ENCODE results near the gene LRRIQ1.
"Not testable (repeated sequence)": the region's sequence is repeated elsewhere in the genome, so short reads cannot be mapped to it uniquely, and the experiment has no call there.

LRRIQ1 gene, protein sequence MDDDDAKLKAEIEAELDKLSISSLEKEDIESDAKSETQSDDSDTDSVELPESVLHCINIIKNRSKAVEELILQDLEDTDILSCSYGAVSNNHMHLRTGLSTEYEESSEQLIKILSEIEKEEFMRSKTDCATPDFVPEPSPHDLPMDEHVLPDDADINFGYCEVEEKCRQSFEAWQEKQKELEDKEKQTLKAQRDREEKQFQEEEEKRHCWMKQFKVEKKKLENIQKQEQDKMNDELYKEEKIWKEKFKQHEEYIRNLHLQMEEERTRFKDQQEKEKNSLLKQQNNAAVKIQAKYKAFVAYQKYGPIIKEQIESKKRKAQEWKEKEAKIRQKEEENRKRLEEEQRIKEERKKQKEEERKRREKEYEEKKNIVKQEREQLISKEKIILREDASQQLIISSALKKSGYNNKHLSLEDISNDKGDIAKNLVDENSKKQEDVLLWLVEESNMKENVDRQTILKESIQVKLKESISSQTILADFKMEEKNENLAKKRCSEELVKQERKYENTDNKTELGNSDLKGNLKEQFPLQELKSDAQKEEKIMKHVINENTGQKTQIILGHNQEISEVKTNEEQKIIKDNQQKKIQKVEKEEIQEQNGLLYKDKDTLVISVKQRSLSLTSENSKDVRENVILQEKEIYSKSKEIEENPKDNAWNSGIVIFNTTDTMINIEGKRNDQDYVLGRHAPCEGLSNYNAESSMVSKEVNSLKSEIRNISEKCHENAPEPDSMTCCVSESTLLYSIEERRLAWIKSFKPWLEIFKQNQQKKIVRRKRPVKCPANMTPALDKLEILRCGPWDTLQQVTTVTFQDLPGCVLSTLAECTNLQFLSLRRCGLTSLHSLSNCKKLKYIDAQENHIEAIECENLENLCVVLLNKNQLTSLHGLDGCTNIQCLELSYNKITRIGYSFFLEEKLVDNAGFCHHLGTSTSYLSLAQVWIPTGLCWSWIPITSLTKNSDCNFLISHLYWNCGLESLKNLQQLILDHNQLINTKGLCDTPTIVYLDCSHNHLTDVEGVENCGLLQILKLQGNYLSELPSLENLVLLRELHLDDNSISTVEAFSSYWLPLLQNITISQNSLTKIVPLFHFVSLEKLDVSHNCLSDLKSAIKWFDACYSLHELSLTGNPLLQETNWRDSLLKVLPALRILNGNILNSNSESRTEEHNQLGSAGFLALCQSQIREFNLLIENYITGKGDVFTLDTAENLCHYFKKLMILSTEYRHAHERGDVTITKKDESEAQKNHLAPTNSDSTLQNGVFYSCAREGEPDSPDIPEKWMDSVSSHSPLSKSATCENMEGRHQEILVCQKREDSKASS (N-terminal part only)

DNA sequence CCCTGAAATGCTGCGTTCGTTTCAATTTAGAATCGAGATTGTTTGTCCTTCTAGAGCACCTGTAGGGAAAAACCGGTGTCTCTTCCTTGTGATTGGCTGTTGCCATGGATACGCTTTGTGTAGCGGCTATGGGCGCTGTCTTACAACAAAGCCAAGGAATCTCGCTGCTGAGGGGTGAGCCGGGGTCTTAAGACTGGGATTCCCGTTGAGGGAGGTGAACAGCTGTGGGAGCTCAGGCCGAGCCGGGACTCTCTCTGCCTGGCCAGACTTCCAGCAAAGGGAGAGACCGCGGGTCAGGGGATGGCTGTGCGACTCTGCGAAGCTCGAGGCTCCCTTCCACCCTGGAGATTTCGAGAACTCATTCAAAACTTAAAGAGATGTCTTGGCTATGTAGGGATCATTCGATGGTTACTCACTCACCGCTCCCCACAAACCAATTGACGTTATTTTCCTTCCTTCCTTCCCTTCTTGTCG is at the start of gene LRRIQ1, which contains the start of gene TSPAN19:
TSS of gene LRRIQ1 (plus strand) at position 118 of the 474 bp plus-strand sequence. CDS start 1,826 bp downstream, outside the sequence.
TSS of gene TSPAN19 (minus strand) at position 44 of the 474 bp plus-strand sequence. CDS start 6,331 bp downstream, outside the sequence.
- Histone ChIP-seq H3K36me3 (ENCODE audit: control insufficient read depth, insufficient read depth, low read length) (no peaks in the 10 kb centered on the region), H3K27ac (ENCODE audit: low read depth, low read length) (no peak within 1 kb of the TSS), H3K4me1 (ENCODE audit: control insufficient read depth, insufficient read depth, low read length) (no peaks in the 10 kb centered on the region), H3K9me3 (ENCODE audit: control insufficient read depth, insufficient read depth, low read depth, low read length) (no peaks in the 10 kb centered on the region), H3K4me3 (ENCODE audit: low read depth, low read length) (peak within 1 kb of the TSS; percentile 70), H3K9ac (ENCODE audit: low read length) (peak within 1 kb of the TSS; percentile 41), H3K27me3 (ENCODE audit: control insufficient read depth, insufficient read depth, low read length) (no peaks in the 10 kb centered on the region)

DNA sequence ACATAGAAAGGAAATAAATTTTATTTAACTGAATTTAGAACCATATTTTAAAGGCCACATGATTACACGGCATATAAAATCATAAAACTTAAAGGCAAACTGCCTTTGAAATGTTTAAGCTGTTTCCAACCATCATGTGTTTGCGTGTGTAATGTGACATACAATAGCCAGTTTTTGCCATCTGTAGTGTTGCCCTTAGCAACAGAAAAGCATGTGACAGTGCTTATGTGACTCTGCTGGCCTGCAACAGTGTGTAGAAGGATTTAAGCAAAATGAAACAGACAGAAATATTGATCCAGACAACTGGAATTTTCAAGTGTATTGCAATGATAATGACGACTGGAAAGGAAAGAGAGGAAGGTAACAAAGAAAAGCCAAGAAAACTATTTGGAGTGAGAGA is 49.6 kb upstream of the LRRIQ1 start:
- no peak overlapping the region for H3K27ac ChIP-seq (ENCODE audit: low read depth, low read length)
- no peak overlapping the region for H3K9ac ChIP-seq (ENCODE audit: low read length)
- H3K36me3 ChIP-seq (ENCODE audit: control insufficient read depth, insufficient read depth, low read length) = no peaks in the 10 kb centered on the region
- H3K4me3 ChIP-seq (ENCODE audit: low read depth, low read length) = no peak overlapping the region
- no peaks in the 10 kb centered on the region for H3K27me3 ChIP-seq (ENCODE audit: control insufficient read depth, insufficient read depth, low read length)
- H3K4me1 ChIP-seq (ENCODE audit: control insufficient read depth, insufficient read depth, low read length) = peaks cover 9% of the 10 kb centered on the region
- H3K9me3 ChIP-seq (ENCODE audit: control insufficient read depth, insufficient read depth, low read depth, low read length) = no peaks in the 10 kb centered on the region

DNA sequence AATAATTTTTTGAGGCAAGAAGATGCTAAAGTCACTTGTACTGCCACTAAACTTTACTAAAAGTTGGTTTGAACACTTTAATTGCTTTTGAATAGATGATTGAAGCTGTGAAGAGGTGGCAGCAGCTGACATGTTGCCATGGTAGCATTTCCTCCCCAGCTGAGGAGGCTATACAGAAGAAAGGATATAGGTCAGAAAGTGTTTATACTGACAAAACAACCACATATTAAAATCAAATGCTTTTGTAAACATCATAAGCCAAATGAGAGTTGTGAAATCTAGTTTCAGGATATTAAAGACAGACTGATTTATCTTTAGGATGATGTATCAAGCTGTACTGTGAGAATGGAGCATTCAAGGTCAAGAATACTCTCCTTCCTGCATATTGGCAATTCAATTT is 41.7 kb upstream of the LRRIQ1 start:
- Histone ChIP-seq H3K36me3 (ENCODE audit: control insufficient read depth, insufficient read depth, low read length) (no peaks in the 10 kb centered on the region), H3K27me3 (ENCODE audit: control insufficient read depth, insufficient read depth, low read length) (no peaks in the 10 kb centered on the region), H3K4me3 (ENCODE audit: low read depth, low read length) (no peak overlapping the region), H3K4me1 (ENCODE audit: control insufficient read depth, insufficient read depth, low read length) (peaks cover 9% of the 10 kb centered on the region; the same call in 1 of the 2 replicates), H3K9me3 (ENCODE audit: control insufficient read depth, insufficient read depth, low read depth, low read length) (no peaks in the 10 kb centered on the region), H3K9ac (ENCODE audit: low read length) (no peak overlapping the region), H3K27ac (ENCODE audit: low read depth, low read length) (no peak overlapping the region)

DNA sequence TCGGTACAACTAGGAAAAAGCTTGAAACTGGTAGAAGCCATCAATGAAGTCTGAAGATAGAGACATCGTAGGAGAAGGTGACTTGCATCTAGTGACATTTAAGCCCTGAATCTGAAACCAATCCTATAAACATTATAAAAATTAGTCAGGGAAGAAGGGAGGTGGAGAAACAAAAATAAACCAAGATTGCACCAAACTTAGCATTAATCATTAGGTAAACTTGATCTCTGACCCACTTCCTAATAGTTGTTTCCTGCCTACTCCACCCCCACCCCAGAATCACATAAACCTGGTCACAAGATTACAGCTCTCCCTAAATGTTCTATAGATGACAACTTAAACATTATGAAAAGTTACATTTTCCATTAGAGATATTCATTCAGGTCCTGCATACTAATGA is 40.5 kb upstream of the LRRIQ1 start:
- Histone ChIP-seq H3K27me3 (ENCODE audit: control insufficient read depth, insufficient read depth, low read length) (no peaks in the 10 kb centered on the region), H3K9me3 (ENCODE audit: control insufficient read depth, insufficient read depth, low read depth, low read length) (no peaks in the 10 kb centered on the region), H3K27ac (ENCODE audit: low read depth, low read length) (no peak overlapping the region), H3K36me3 (ENCODE audit: control insufficient read depth, insufficient read depth, low read length) (no peaks in the 10 kb centered on the region), H3K4me1 (ENCODE audit: control insufficient read depth, insufficient read depth, low read length) (peaks cover 9% of the 10 kb centered on the region; the same call in 1 of the 2 replicates), H3K4me3 (ENCODE audit: low read depth, low read length) (no peak overlapping the region), H3K9ac (ENCODE audit: low read length) (no peak overlapping the region)

DNA sequence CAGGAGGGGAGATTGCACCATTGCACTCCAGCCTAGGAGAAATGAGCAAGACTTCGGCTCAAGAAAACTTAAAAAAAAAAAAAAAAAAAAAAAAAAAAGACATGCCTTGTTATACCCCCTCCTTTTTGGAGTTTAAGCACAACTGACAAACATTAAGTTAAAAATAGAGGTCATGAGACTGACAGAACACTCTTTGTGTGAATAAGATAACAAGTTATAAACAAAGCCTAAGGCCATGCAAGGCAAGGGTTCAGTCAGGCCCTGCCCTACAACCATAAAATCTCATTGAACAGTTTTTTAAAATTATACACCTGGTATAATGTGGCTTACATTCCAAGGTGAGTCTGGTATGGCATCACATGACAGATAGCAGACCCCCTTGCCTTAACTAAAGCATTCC is 39.4 kb upstream of the LRRIQ1 start:
- no peak overlapping the region for H3K9ac ChIP-seq (ENCODE audit: low read length)
- no peaks in the 10 kb centered on the region for H3K9me3 ChIP-seq (ENCODE audit: control insufficient read depth, insufficient read depth, low read depth, low read length)
- no peaks in the 10 kb centered on the region for H3K36me3 ChIP-seq (ENCODE audit: control insufficient read depth, insufficient read depth, low read length)
- peaks cover 9% of the 10 kb centered on the region; the same call in 1 of the 2 replicates for H3K4me1 ChIP-seq (ENCODE audit: control insufficient read depth, insufficient read depth, low read length)
- H3K27ac ChIP-seq (ENCODE audit: low read depth, low read length) = no peak overlapping the region
- no peaks in the 10 kb centered on the region for H3K27me3 ChIP-seq (ENCODE audit: control insufficient read depth, insufficient read depth, low read length)
- no peak overlapping the region for H3K4me3 ChIP-seq (ENCODE audit: low read depth, low read length)

DNA sequence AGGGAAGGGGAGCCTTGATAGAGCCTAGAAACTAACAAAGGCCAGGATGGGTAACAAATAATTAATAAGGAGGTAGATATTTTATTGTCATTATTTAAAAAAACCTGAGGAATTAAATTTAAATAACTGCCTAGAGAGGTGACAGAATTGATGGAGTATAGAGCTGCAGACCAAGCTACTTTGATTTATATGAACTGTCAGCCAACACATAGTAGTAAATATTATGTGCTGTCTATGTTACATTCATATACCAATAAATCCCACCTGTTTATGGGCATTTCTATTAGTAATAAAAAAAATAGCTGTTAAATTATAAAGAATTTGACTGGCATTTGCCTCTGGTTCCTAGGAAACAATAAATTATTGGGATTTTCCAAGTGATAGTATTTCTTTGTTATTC is 37.8 kb upstream of the LRRIQ1 start:
- no peaks in the 10 kb centered on the region for H3K27me3 ChIP-seq (ENCODE audit: control insufficient read depth, insufficient read depth, low read length)
- H3K4me3 ChIP-seq (ENCODE audit: low read depth, low read length) = no peak overlapping the region
- no peak overlapping the region for H3K9ac ChIP-seq (ENCODE audit: low read length)
- peaks cover 9% of the 10 kb centered on the region; the same call in 1 of the 2 replicates for H3K4me1 ChIP-seq (ENCODE audit: control insufficient read depth, insufficient read depth, low read length)
- no peaks in the 10 kb centered on the region for H3K9me3 ChIP-seq (ENCODE audit: control insufficient read depth, insufficient read depth, low read depth, low read length)
- no peak overlapping the region for H3K27ac ChIP-seq (ENCODE audit: low read depth, low read length)
- no peaks in the 10 kb centered on the region for H3K36me3 ChIP-seq (ENCODE audit: control insufficient read depth, insufficient read depth, low read length)

DNA sequence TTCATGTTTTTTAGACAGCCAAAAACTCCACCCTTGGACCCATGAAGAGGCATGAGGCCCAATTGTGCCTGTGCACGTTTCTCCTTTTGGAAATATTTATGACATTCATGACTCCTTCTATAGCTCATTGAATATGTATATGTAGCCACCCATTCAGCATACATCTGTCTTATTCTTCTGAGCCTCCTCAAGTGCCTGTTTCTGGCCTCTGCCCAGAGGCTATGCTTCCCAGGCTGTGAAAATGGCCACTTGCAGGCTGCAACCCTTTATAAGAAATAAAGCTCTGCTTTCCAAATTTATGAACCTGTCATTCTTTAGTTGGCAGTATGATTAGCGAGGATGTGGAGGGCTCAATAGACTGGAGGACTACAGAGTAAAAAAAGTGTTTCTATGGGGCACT is 35.4 kb upstream of the LRRIQ1 start:
- no peak overlapping the region for H3K9ac ChIP-seq (ENCODE audit: low read length)
- H3K27ac ChIP-seq (ENCODE audit: low read depth, low read length) = no peak overlapping the region
- no peak overlapping the region for H3K4me3 ChIP-seq (ENCODE audit: low read depth, low read length)
- no peaks in the 10 kb centered on the region for H3K36me3 ChIP-seq (ENCODE audit: control insufficient read depth, insufficient read depth, low read length)
- H3K9me3 ChIP-seq (ENCODE audit: control insufficient read depth, insufficient read depth, low read depth, low read length) = peaks cover 6% of the 10 kb centered on the region; the same call in 1 of the 2 replicates
- H3K27me3 ChIP-seq (ENCODE audit: control insufficient read depth, insufficient read depth, low read length) = no peaks in the 10 kb centered on the region
- peaks cover 9% of the 10 kb centered on the region; the same call in 1 of the 2 replicates for H3K4me1 ChIP-seq (ENCODE audit: control insufficient read depth, insufficient read depth, low read length)

DNA sequence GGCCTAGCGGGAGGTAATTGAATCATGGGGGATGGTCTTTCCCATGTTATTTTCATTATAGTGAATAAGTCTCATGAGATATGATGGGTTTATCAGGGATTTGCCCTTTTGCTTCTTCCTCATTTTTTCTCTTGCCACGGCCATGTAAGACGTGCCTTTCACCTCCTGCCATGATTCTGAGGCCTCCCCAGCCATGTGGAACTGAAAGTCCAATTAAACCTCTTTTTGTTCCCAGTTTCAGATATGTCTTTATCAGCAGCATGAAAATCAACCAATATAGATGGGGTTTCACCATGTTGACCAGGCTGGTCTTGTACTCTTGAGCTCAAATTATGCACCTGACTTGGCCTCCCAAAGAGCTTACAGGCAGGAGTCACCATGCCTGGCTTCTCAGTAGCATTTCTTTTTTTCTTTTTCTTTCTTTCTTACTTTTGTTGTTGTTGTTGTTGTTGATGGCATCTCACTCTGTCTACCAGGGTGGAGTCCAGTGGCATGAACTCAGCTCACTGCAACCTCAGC is 33.3 kb upstream of the LRRIQ1 start:
- no peak overlapping the region for H3K9ac ChIP-seq (ENCODE audit: low read length)
- H3K4me3 ChIP-seq (ENCODE audit: low read depth, low read length) = no peak overlapping the region
- no peaks in the 10 kb centered on the region for H3K27me3 ChIP-seq (ENCODE audit: control insufficient read depth, insufficient read depth, low read length)
- no peaks in the 10 kb centered on the region for H3K36me3 ChIP-seq (ENCODE audit: control insufficient read depth, insufficient read depth, low read length)
- H3K4me1 ChIP-seq (ENCODE audit: control insufficient read depth, insufficient read depth, low read length) = peaks cover 6% of the 10 kb centered on the region; the same call in 1 of the 2 replicates
- H3K27ac ChIP-seq (ENCODE audit: low read depth, low read length) = no peak overlapping the region
- peaks cover 7% of the 10 kb centered on the region; the same call in 1 of the 2 replicates for H3K9me3 ChIP-seq (ENCODE audit: control insufficient read depth, insufficient read depth, low read depth, low read length)

DNA sequence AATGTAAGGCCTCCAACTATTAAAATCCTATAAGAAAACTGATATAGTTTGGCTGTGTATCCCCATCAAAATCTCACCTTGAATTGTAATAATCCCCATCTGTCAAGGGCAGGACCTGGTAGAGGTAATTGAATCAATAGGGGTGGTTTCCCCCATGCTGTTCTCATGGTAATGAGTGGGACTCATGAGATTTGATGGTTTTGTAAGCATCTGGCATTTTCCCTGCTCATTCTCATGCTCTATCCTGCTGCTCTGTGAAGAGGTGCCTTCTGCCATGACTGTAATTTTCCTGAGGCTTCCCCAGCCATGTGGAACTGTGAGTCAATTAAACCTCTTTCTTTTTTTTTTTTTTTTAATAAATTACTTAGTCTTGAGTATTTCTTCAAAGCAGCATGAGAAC is 31.9 kb upstream of the LRRIQ1 start:
- H3K9ac ChIP-seq (ENCODE audit: low read length) = no peak overlapping the region
- no peak overlapping the region for H3K27ac ChIP-seq (ENCODE audit: low read depth, low read length)
- H3K4me1 ChIP-seq (ENCODE audit: control insufficient read depth, insufficient read depth, low read length) = peaks cover 6% of the 10 kb centered on the region; the same call in 1 of the 2 replicates
- H3K4me3 ChIP-seq (ENCODE audit: low read depth, low read length) = no peak overlapping the region
- H3K9me3 ChIP-seq (ENCODE audit: control insufficient read depth, insufficient read depth, low read depth, low read length) = peaks cover 7% of the 10 kb centered on the region; the same call in 1 of the 2 replicates
- no peaks in the 10 kb centered on the region for H3K36me3 ChIP-seq (ENCODE audit: control insufficient read depth, insufficient read depth, low read length)
- no peaks in the 10 kb centered on the region for H3K27me3 ChIP-seq (ENCODE audit: control insufficient read depth, insufficient read depth, low read length)

DNA sequence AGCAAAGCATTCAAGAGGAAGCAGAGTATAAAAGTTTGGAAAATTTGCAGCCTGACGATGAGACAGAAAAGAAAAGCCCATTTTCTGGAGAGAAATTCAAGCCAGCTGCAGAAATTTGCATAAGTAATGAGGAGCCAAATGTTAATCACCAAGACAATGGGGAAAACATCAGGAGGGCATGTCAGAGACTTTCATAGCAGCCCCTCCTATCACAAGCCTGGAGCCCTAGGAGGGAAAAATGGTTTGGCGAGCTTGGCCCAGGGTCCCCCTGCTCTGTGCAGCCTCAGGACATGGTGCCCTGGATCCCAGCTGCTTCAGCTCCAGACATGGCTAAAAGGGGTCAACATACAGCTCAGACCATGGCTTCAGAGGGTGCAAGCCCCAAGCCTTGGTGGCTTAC is 31.1 kb upstream of the LRRIQ1 start:
- H3K4me1 ChIP-seq (ENCODE audit: control insufficient read depth, insufficient read depth, low read length); H3K4me3 ChIP-seq (ENCODE audit: low read depth, low read length); H3K9ac ChIP-seq (ENCODE audit: low read length); H3K36me3 ChIP-seq (ENCODE audit: control insufficient read depth, insufficient read depth, low read length); H3K9me3 ChIP-seq (ENCODE audit: control insufficient read depth, insufficient read depth, low read depth, low read length); H3K27ac ChIP-seq (ENCODE audit: low read depth, low read length); H3K27me3 ChIP-seq (ENCODE audit: control insufficient read depth, insufficient read depth, low read length): not testable (repeated sequence)

Data from HUES6 (cell line).